Spleen (tissue), 11 donors: ENCODE measurements around the gene NUB1. TPM values are rescaled to one million over a fixed set of nuclear protein-coding genes. Genes with fewer than 3 reads are reported as not detected.

ENCODE experiments used
- DNase-seq: peaks from one replicate; pipeline ENCODE4 v3.0.0-alpha.2; 2020
- H3K27ac ChIP-seq, 8 donors: fragments of 200-600 bp; sonication (generic) in 7 of 8; 1 replicate in 4 of 8; 2 replicates in 4 of 8; pipeline versions ENCODE4 v1.5.0 to v1.8.0; 2016 to 2021; ENCODE audit warnings: inconsistent platforms in 4 of 8, mild to moderate bottlenecking in 4 of 8, moderate library complexity in 1 of 8
- H3K27me3 ChIP-seq, 7 donors: fragments of 200-600 bp; sonication (generic) in 6 of 7; replicated peaks in 1 of 7; 1 replicate in 4 of 7; 2 replicates in 3 of 7; pipeline versions ENCODE4 v1.5.0 to v1.8.0; 2016 to 2021; ENCODE audit warnings: inconsistent platforms in 3 of 7, mild to moderate bottlenecking in 1 of 7
- H3K36me3 ChIP-seq, 6 donors: fragments of 200-600 bp; sonication (generic) in 5 of 6; 1 replicate in 4 of 6; 2 replicates in 2 of 6; pipeline versions ENCODE4 v1.5.0 to v1.8.0; 2016 to 2021; ENCODE audit warnings: inconsistent platforms in 2 of 6
- H3K4me1 ChIP-seq, 6 donors: fragments of 200-600 bp; sonication (generic) in 5 of 6; 1 replicate in 3 of 6; 2 replicates in 3 of 6; pipeline versions ENCODE4 v1.5.0 to v1.8.0; 2016 to 2021; ENCODE audit warnings: inconsistent platforms in 3 of 6
- H3K4me3 ChIP-seq, 8 donors: fragments of 200-600 bp; sonication (generic) in 7 of 8; 1 replicate in 4 of 8; 2 replicates in 4 of 8; pipeline versions ENCODE4 v1.5.0 to v1.8.0; 2016 to 2021; ENCODE audit warnings: inconsistent platforms in 4 of 8, mild to moderate bottlenecking in 4 of 8, moderate library complexity in 2 of 8
- H3K9me3 ChIP-seq, 8 donors: fragments of 200-600 bp; sonication (generic) in 7 of 8; 1 replicate in 4 of 8; 2 replicates in 4 of 8; pipeline versions ENCODE4 v1.5.0 to v1.8.0; 2016 to 2021; ENCODE audit warnings: inconsistent platforms in 4 of 8
- POLR2A ChIP-seq, 3 donors: fragments of 450-650 bp; IDR thresholded peaks; one replicate each; pipeline ENCODE4 v1.5.1; 2017; ENCODE audit warnings: antibody characterized with exemption in 3 of 3, mild to moderate bottlenecking in 1 of 3
- POLR2AphosphoS5 ChIP-seq, 3 donors: sonication (generic); formaldehyde crosslinking; IDR thresholded peaks; one replicate each; pipeline ENCODE4 v1.5.1; 2017; ENCODE audit warnings: antibody characterized with exemption in 3 of 3
- WGBS, 5 donors: extraction: QIAGEN DNeasy Blood & Tissue Kit in 3 of 5; methylation state at CpG; one replicate each; pipeline versions ENCODE4 v1.1.5 to v1.1.7; 2013 to 2018; 5-methylcytosine and 5-hydroxymethylcytosine counted together
- intact Hi-C: fragments of 100-400 bp; cut with DNase I; formaldehyde crosslinking; loops from one replicate; pipeline ENCODE4 v1.15.0; 2023; ENCODE audit warnings: low total_unique reads
- polyA plus RNA-seq, 3 donors: library from polyadenylated mRNA; stranded (reverse); fragments of 200-250 nt; gene quantifications; one replicate each; pipeline ENCODE4 v1.2.1, GENCODE V29; 2013
- total RNA-seq, 7 donors: library from RNA; depleted of rRNA in 3 of 7; stranded (reverse); fragments of >200 nt in 3 of 7; fragmentation: NEBNext Ultra II Directional in 4 of 7; extraction: Animal tissue kit (Norgen Biotek cat#: 25700) in 4 of 7; gene quantifications; one replicate each; pipeline versions ENCODE4 v1.1.0 to v1.2.1, GENCODE V29; 2016 to 2021
- TF ChIP-seq, protein P1 (sequence below), 11 experiments: fragments of 200-600 bp in 7 of 11; fragments of 450-650 bp in 4 of 11; sonication (generic) in 4 of 11; IDR thresholded peaks in 8 of 11; conservative IDR thresholded peaks in 3 of 11; 1 replicate in 7 of 11; 2 replicates in 4 of 11; pipeline versions ENCODE4 v1.4.0 to v1.8.0; 2016 to 2021; ENCODE audit warnings: antibody characterized with exemption in 11 of 11, inconsistent platforms in 4 of 11, mild to moderate bottlenecking in 1 of 11
- donor health status: healthy with polysubstance abuse.
- donor health status: DM: no; HTN: no; CAD: no; lungs with moderate emphysema.
- donor health status: DM: no; HTN: no; CAD: no.
- donor health status: Bipolar disorder and iron deficiency.
- donor health status: healthy.
- donor health status: DM: no; HTN: no; CAD: no.
- donor health status: DM: yes; HTN: yes; CAD: no.

NUB1 gene
- total and polyA plus RNA-seq, 10 donors: 25.2 to 80.9 (median 64.5) TPM

GRCh38 chr7:151405056-151405455, 63.4 kb downstream of the NUB1 start:
- Histone ChIP-seq H3K9me3 (no peaks in the 10 kb centered on the region), H3K4me3 (no peak overlapping the region), H3K36me3 (no peaks in the 10 kb centered on the region), H3K27ac (peak overlapping the region; percentile 13 to 93 (median 75)), H3K27me3 (peaks cover 2 to 27% (median 16%) of the 10 kb centered on the region in 7 donors), H3K4me1 (peaks cover 21 to 92% (median 66%) of the 10 kb centered on the region in 6 donors)
- intact Hi-C loops: no loop called here
- DNase-seq: peak; percentile 68
- WGBS, 5 donors: 67 to 85% (median 73%) methylated on average over 9 of the region's 9 CpGs
- TF ChIP-seq, protein P1, sequence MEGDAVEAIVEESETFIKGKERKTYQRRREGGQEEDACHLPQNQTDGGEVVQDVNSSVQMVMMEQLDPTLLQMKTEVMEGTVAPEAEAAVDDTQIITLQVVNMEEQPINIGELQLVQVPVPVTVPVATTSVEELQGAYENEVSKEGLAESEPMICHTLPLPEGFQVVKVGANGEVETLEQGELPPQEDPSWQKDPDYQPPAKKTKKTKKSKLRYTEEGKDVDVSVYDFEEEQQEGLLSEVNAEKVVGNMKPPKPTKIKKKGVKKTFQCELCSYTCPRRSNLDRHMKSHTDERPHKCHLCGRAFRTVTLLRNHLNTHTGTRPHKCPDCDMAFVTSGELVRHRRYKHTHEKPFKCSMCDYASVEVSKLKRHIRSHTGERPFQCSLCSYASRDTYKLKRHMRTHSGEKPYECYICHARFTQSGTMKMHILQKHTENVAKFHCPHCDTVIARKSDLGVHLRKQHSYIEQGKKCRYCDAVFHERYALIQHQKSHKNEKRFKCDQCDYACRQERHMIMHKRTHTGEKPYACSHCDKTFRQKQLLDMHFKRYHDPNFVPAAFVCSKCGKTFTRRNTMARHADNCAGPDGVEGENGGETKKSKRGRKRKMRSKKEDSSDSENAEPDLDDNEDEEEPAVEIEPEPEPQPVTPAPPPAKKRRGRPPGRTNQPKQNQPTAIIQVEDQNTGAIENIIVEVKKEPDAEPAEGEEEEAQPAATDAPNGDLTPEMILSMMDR (IDR thresholded peaks at IDR 0.05 in 8 of 11, conservative IDR thresholded peaks at IDR 0.05 in 3 of 11): no peak
- TF ChIP-seq POLR2AphosphoS5 (IDR thresholded peaks at IDR 0.05): peak in 1 of 3 donors; percentile 42
- TF ChIP-seq POLR2A (IDR thresholded peaks at IDR 0.05): no peak

DNA sequence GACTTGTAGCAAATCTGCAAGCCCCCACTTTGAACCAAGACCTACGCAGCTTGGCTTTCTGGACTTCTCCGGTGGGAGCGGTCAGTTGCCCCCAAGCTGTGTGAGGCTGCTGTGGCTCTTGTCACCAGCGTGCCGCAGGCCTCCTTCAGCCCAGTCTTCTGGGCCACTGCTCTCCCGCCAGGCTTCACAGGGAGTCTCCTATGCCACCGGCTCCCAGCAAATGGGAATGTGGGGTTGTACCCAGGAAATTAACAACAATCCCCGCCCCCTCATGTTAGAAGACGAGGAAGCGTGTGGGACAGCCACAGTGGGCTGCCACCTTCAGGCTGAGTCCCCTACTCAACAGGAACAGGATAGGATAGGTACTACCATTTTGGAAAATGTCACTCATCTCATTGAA, 64.0 kb downstream of the NUB1 start:
- no peak for DNase-seq
- Histone ChIP-seq H3K4me1 (peaks cover 20 to 92% (median 66%) of the 10 kb centered on the region in 6 donors), H3K27me3 (peaks cover 2 to 32% (median 22%) of the 10 kb centered on the region in 7 donors), H3K9me3 (no peaks in the 10 kb centered on the region), H3K27ac (peak overlapping the region in 5 of 8 donors; percentile 59 to 93 (median 92)), H3K4me3 (no peak overlapping the region), H3K36me3 (no peaks in the 10 kb centered on the region)
- intact Hi-C loops: no loop called here
- 79 to 87% (median 86%) methylated on average over 9 to 10 of the region's 10 CpGs for WGBS, 5 donors
- TF ChIP-seq, protein P1 (IDR thresholded peaks at IDR 0.05 in 8 of 11, conservative IDR thresholded peaks at IDR 0.05 in 3 of 11): no peak
- TF ChIP-seq POLR2A (IDR thresholded peaks at IDR 0.05) (no peak), POLR2AphosphoS5 (IDR thresholded peaks at IDR 0.05) (no peak)

DNA sequence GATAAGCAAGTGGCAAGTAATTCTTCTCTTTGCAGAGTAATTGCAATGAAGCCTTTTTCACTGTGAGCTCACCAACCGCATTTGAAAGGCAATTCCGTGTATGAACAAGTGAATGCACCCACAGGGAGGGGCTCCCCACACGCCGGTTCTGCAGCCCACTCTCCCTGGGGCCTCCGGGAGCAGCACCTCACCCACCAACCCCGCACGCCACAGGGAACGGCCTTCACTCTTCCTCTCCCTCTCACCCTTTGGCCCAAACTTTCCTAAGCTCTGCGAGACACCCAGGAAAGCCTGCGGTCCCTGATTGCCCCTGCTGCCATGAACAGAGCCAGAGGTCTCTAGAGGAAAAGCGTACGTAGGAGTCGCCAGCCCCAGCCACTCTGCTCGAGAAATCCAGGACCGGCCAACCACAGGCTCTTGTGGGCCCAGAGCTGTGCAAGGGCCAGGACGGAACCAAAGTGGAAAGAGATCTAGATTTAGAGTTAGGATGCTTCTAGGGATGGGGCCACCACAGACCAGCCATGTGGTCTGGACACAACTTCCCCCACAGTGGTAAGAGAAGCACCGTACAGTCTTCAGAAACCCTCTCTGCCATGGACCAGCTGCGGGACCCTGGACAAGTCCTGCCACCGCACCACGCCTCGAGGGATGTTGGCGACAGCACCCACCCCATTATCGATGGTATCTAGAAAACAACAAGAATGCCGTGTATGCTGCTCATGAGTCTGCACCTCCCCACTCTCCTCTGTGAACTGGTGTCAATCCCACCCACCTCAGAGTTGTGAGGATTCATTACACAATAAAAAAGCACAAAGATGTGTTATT, 64.7 kb downstream of the NUB1 start:
- peak; percentile 57 for DNase-seq
- Histone ChIP-seq H3K4me1 (peaks cover 15 to 92% (median 64%) of the 10 kb centered on the region in 6 donors), H3K9me3 (no peaks in the 10 kb centered on the region), H3K36me3 (no peaks in the 10 kb centered on the region), H3K27me3 (peaks cover 2 to 39% (median 25%) of the 10 kb centered on the region in 7 donors), H3K27ac (peak overlapping the region in 6 of 8 donors; percentile 38 to 93 (median 92)), H3K4me3 (no peak overlapping the region)
- intact Hi-C loops: no loop called here
- WGBS, 5 donors: 85 to 93% (median 90%) methylated on average over 24 of the region's 24 CpGs
- TF ChIP-seq, protein P1 (IDR thresholded peaks at IDR 0.05 in 8 of 11, conservative IDR thresholded peaks at IDR 0.05 in 3 of 11): no peak
- peak in 1 of 3 donors; percentile 17 for TF ChIP-seq POLR2AphosphoS5 (IDR thresholded peaks at IDR 0.05)

DNA sequence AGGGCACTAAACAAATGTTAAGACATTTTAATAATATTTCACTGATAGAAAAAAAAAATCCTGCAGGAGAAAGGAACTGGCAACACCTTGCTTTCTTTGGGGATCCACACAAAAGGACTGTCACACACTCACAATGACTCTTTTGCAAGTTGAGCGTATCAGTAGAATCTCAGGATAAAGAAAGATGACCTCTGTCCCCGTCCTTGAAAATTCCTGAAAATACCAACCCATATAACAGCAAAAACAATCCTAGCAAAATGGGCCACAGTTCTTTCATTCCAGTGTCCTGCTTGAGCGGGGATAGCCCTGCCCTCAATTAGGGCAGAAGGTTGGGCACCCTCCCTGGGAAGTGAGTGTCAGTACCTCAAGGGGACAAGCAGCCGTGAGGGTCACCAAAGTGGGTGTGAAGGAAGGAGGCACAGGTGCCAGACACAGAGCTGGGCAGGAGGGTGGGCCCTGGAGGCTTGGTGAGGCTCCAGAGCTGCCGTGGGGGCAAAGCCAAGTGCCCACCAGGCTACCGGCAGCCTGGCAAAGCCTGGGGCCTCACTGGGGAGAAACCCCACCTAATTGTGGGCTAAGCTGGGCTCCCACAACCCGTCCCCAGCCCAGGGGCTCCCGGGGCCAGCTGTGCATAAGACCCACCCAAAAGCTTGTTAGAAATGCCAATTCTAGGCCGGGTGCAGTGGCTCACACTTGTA, 65.4 kb downstream of the NUB1 start:
- Histone ChIP-seq H3K27ac (peak overlapping the region; percentile 9 to 93 (median 89)), H3K9me3 (no peaks in the 10 kb centered on the region), H3K27me3 (peaks cover 2 to 47% (median 25%) of the 10 kb centered on the region in 7 donors), H3K4me1 (peaks cover 15 to 95% (median 66%) of the 10 kb centered on the region in 6 donors), H3K36me3 (no peaks in the 10 kb centered on the region), H3K4me3 (peak overlapping the region in 3 of 8 donors; percentile 17 to 62 (median 17))
- TF ChIP-seq POLR2AphosphoS5 (IDR thresholded peaks at IDR 0.05) (no peak), POLR2A (IDR thresholded peaks at IDR 0.05) (no peak)
- TF ChIP-seq, protein P1 (IDR thresholded peaks at IDR 0.05 in 8 of 11, conservative IDR thresholded peaks at IDR 0.05 in 3 of 11): no peak
- WGBS, 5 donors: 78 to 87% (median 82%) methylated on average over 9 of the region's 9 CpGs
- DNase-seq: peak; percentile 63
- intact Hi-C loops: no loop called here
